ENCODE measurements around the gene TRIM75.

TRIM75 gene
- long read RNA-seq = 0 reads

- TF ChIP-seq GABPA (IDR thresholded peaks at IDR 0.05; ENCODE audit: low read depth) = no peak
- no peak for TF ChIP-seq CTCF (IDR thresholded peaks at IDR 0.05; ENCODE audit: insufficient read depth, low read length)
- TF ChIP-seq POLR2AphosphoS5 (IDR thresholded peaks at IDR 0.05; ENCODE audit: low read depth) = no peak
- Histone ChIP-seq H3K27ac (replicated peaks) (no peak within 1 kb of the TSS), H3K4me3 (replicated peaks; ENCODE audit: insufficient read depth, low read length) (no peak within 1 kb of the TSS), H3K27me3 (ENCODE audit: insufficient read depth, poor library complexity, severe bottlenecking) (no peaks in the 10 kb centered on the region)
- DNase-seq (ENCODE audit: low read depth in 1 of 2, low spot score in 1 of 2) = no peak
These were observed at the start of gene TRIM75 for GRCh38 chr4:165053645-165054044. TSS of gene TRIM75 (plus strand) at chr4:165053866. CDS start at chr4:165059148, 5,282 bp downstream.

GRCh38 chr4:165005352-165005925 lies 48.2 kb upstream of the TRIM75 start:
- TF ChIP-seq SPI1 (IDR thresholded peaks at IDR 0.05; ENCODE audit: borderline replicate concordance, low read depth) (no peak), CTCF (IDR thresholded peaks at IDR 0.05; ENCODE audit: insufficient read depth, low read length) (no peak), POLR2AphosphoS5 (IDR thresholded peaks at IDR 0.05; ENCODE audit: low read depth) (no peak), GABPA (IDR thresholded peaks at IDR 0.05; ENCODE audit: low read depth) (no peak), REST (IDR thresholded peaks at IDR 0.05; ENCODE audit: insufficient replicate concordance, low read depth) (no peak)
- DNase-seq (ENCODE audit: low read depth in 1 of 2, low spot score in 1 of 2) = no peak
- Histone ChIP-seq H3K27me3 (ENCODE audit: insufficient read depth, poor library complexity, severe bottlenecking) (no peaks in the 10 kb centered on the region), H3K4me3 (replicated peaks; ENCODE audit: insufficient read depth, low read length) (no peak overlapping the region), H3K27ac (replicated peaks) (no peak overlapping the region)

GRCh38 chr4:165006456-165006855 lies 47.2 kb upstream of the TRIM75 start:
- DNase-seq (ENCODE audit: low read depth in 1 of 2, low spot score in 1 of 2) = no peak
- Histone ChIP-seq H3K27me3 (ENCODE audit: insufficient read depth, poor library complexity, severe bottlenecking) (no peaks in the 10 kb centered on the region), H3K4me3 (replicated peaks; ENCODE audit: insufficient read depth, low read length) (no peak overlapping the region), H3K27ac (replicated peaks) (no peak overlapping the region)
- TF ChIP-seq GABPA (IDR thresholded peaks at IDR 0.05; ENCODE audit: low read depth) (no peak), CTCF (IDR thresholded peaks at IDR 0.05; ENCODE audit: insufficient read depth, low read length) (no peak), POLR2AphosphoS5 (IDR thresholded peaks at IDR 0.05; ENCODE audit: low read depth) (no peak), SPI1 (IDR thresholded peaks at IDR 0.05; ENCODE audit: borderline replicate concordance, low read depth) (no peak), REST (IDR thresholded peaks at IDR 0.05; ENCODE audit: insufficient replicate concordance, low read depth) (no peak)

GRCh38 chr4:165006886-165007285 lies 46.8 kb upstream of the TRIM75 start:
- H3K4me3 ChIP-seq (replicated peaks; ENCODE audit: insufficient read depth, low read length) = no peak overlapping the region
- no peak for DNase-seq (ENCODE audit: low read depth in 1 of 2, low spot score in 1 of 2)
- TF ChIP-seq SPI1 (IDR thresholded peaks at IDR 0.05; ENCODE audit: borderline replicate concordance, low read depth) (no peak), CTCF (IDR thresholded peaks at IDR 0.05; ENCODE audit: insufficient read depth, low read length) (no peak), POLR2AphosphoS5 (IDR thresholded peaks at IDR 0.05; ENCODE audit: low read depth) (no peak), REST (IDR thresholded peaks at IDR 0.05; ENCODE audit: insufficient replicate concordance, low read depth) (no peak), GABPA (IDR thresholded peaks at IDR 0.05; ENCODE audit: low read depth) (no peak)
- no peak overlapping the region for H3K27ac ChIP-seq (replicated peaks)
- H3K27me3 ChIP-seq (ENCODE audit: insufficient read depth, poor library complexity, severe bottlenecking) = no peaks in the 10 kb centered on the region
